ENCODE results near the gene RAN.

- TF ChIP-seq POLR2A (IDR thresholded peaks at IDR 0.05): no peak
- TF ChIP-seq CTCF (IDR thresholded peaks at IDR 0.05): no peak
- TF ChIP-seq EP300 (IDR thresholded peaks at IDR 0.05): no peak
Measured at GRCh38 chr12:130829391-130830245, 42.2 kb upstream of the RAN start.
